Measurements from ENCODE around the gene ADAMTS3.

Gene ADAMTS3

DNA sequence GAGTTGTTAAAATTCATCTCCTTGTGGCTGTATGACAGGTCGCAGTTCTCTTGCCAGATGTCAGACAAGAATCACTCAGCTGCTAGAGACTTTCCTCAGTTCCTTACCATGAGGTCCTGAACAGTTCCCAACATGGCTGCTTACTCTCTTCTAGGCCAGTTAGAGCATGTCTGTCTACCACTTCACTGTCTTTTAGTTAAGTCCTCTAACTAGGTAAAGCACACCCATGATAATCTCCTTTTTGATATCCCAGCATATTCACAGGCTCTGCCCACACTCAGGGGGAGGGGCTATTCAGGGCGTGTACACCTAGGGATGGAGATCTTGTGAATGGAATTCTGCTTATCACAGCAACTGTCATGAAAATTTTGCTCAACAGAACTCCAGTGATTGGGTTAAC lies 190.1 kb downstream of the ADAMTS3 start:
- H3K27me3 ChIP-seq (ENCODE audit: control insufficient read depth in 1 of 2, insufficient read depth in 2 of 2, low read length in 2 of 2): no peaks in the 10 kb centered on the region
- H3K9me3 ChIP-seq (ENCODE audit: control insufficient read depth in 2 of 2, low read length in 2 of 2): no peaks in the 10 kb centered on the region
- no peak overlapping the region for H3K27ac ChIP-seq (ENCODE audit: low read length)
- H3K4me3 ChIP-seq (ENCODE audit: low read length in 2 of 2): no peak overlapping the region
- H3K9ac ChIP-seq (ENCODE audit: low read length in 2 of 2): no peak overlapping the region
- H3K36me3 ChIP-seq (ENCODE audit: control insufficient read depth in 2 of 2, insufficient read depth in 2 of 2, low read length in 2 of 2): no peaks in the 10 kb centered on the region
- no peaks in the 10 kb centered on the region for H3K4me1 ChIP-seq (ENCODE audit: control insufficient read depth, insufficient read depth, low read length)

GRCh38 chr4:72377491-72378194 lies 191.4 kb downstream of the ADAMTS3 start:
- H3K4me3 ChIP-seq (ENCODE audit: low read length in 2 of 2): no peak overlapping the region
- no peaks in the 10 kb centered on the region for H3K36me3 ChIP-seq (ENCODE audit: control insufficient read depth in 2 of 2, insufficient read depth in 2 of 2, low read length in 2 of 2)
- H3K27ac ChIP-seq (ENCODE audit: low read length): no peak overlapping the region
- no peaks in the 10 kb centered on the region for H3K27me3 ChIP-seq (ENCODE audit: control insufficient read depth in 1 of 2, insufficient read depth in 2 of 2, low read length in 2 of 2)
- no peak overlapping the region for H3K9ac ChIP-seq (ENCODE audit: low read length in 2 of 2)
- H3K9me3 ChIP-seq (ENCODE audit: control insufficient read depth in 2 of 2, low read length in 2 of 2): no peaks in the 10 kb centered on the region
- no peaks in the 10 kb centered on the region for H3K4me1 ChIP-seq (ENCODE audit: control insufficient read depth, insufficient read depth, low read length)

GRCh38 chr4:72376901-72377300 lies 192.1 kb downstream of the ADAMTS3 start:
- H3K36me3 ChIP-seq (ENCODE audit: control insufficient read depth in 2 of 2, insufficient read depth in 2 of 2, low read length in 2 of 2): no peaks in the 10 kb centered on the region
- H3K27ac ChIP-seq (ENCODE audit: low read length): no peak overlapping the region
- no peaks in the 10 kb centered on the region for H3K27me3 ChIP-seq (ENCODE audit: control insufficient read depth in 1 of 2, insufficient read depth in 2 of 2, low read length in 2 of 2)
- H3K9ac ChIP-seq (ENCODE audit: low read length in 2 of 2): no peak overlapping the region
- H3K9me3 ChIP-seq (ENCODE audit: control insufficient read depth in 2 of 2, low read length in 2 of 2): no peaks in the 10 kb centered on the region
- H3K4me1 ChIP-seq (ENCODE audit: control insufficient read depth, insufficient read depth, low read length): no peaks in the 10 kb centered on the region
- no peak overlapping the region for H3K4me3 ChIP-seq (ENCODE audit: low read length in 2 of 2)

DNA sequence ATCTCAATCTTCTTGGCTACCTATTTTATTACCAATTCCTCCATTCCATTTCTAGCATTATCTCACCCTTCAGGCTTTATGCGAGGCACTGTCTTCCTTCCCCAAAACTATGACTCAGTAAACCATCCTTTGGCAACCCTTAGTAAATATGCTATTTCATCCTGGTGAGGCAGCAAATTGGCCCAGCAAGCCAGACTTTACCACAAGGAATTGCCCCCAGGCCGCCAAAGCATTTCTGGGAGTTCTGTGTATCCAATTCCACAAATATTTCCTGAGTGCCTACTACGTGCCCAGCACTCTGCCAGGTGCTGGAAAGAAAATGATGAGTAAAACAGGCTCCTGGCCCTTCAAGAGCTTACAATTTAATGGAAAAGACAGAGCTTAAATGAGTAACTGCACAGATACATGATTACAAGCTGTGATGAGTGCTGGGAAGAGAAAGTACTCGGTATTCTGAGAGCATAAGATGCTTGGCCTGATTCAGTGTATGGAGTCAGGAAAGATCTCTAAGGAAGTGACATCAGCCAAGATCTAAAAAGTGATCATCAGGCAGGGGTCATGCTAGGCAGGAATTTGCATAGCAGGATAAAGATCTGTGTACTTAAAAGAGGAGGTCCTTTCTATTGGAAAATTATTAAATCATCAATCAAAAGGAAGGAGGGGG lies 193.8 kb downstream of the ADAMTS3 start:
- Histone ChIP-seq H3K9me3 (ENCODE audit: control insufficient read depth in 2 of 2, low read length in 2 of 2) (no peaks in the 10 kb centered on the region), H3K4me1 (ENCODE audit: control insufficient read depth, insufficient read depth, low read length) (no peaks in the 10 kb centered on the region), H3K4me3 (ENCODE audit: low read length in 2 of 2) (no peak overlapping the region), H3K36me3 (ENCODE audit: control insufficient read depth in 2 of 2, insufficient read depth in 2 of 2, low read length in 2 of 2) (no peaks in the 10 kb centered on the region), H3K27me3 (ENCODE audit: control insufficient read depth in 1 of 2, insufficient read depth in 2 of 2, low read length in 2 of 2) (no peaks in the 10 kb centered on the region), H3K27ac (ENCODE audit: low read length) (no peak overlapping the region), H3K9ac (ENCODE audit: low read length in 2 of 2) (no peak overlapping the region)

DNA sequence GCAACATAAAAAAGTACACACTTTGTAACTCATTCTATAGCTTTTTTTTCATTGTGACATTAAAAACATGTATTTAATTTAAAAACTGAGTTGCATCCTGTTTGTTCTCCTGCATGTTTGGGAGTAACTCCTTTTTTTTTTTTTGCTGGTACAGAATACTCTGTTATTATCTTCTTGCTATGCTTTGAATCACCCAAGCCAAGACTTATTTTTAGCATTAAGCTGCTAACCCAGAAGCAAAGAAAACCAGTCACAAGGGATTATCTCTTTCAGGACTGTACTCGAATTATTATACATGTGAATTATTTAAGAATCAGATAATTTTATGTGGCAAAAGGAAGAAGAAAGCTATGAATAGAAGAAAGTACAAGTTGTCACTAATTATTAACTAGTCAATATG lies 194.9 kb downstream of the ADAMTS3 start:
- no peaks in the 10 kb centered on the region for H3K4me1 ChIP-seq (ENCODE audit: control insufficient read depth, insufficient read depth, low read length)
- H3K4me3 ChIP-seq (ENCODE audit: low read length in 2 of 2): no peak overlapping the region
- no peaks in the 10 kb centered on the region for H3K36me3 ChIP-seq (ENCODE audit: control insufficient read depth in 2 of 2, insufficient read depth in 2 of 2, low read length in 2 of 2)
- H3K9me3 ChIP-seq (ENCODE audit: control insufficient read depth in 2 of 2, low read length in 2 of 2): no peaks in the 10 kb centered on the region
- H3K9ac ChIP-seq (ENCODE audit: low read length in 2 of 2): no peak overlapping the region
- H3K27ac ChIP-seq (ENCODE audit: low read length): no peak overlapping the region
- H3K27me3 ChIP-seq (ENCODE audit: control insufficient read depth in 1 of 2, insufficient read depth in 2 of 2, low read length in 2 of 2): no peaks in the 10 kb centered on the region

DNA sequence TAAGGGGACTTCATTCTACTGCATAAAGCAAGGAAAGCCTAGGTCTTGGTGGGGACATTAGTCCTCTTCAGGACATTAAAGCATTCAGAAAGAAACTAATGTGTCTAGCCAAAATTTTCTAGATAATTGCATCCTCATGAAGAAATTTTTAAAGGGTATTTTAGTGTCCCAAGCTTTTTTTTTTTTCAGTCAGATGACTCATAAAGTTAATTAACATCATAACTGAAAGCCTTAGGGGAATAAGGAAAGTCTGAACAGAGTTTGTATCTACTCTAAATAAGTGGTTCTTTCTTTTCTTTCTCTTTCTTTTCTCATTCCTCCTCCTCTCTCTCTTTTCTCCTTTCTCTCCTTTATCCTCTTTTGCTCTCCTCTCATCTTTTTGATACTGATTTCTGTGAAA lies 202.4 kb downstream of the ADAMTS3 start:
- Histone ChIP-seq H3K9me3 (ENCODE audit: control insufficient read depth in 2 of 2, low read length in 2 of 2) (no peaks in the 10 kb centered on the region), H3K4me1 (ENCODE audit: control insufficient read depth, insufficient read depth, low read length) (no peaks in the 10 kb centered on the region), H3K9ac (ENCODE audit: low read length in 2 of 2) (no peak overlapping the region), H3K4me3 (ENCODE audit: low read length in 2 of 2) (no peak overlapping the region), H3K27me3 (ENCODE audit: control insufficient read depth in 1 of 2, insufficient read depth in 2 of 2, low read length in 2 of 2) (no peaks in the 10 kb centered on the region), H3K27ac (ENCODE audit: low read length) (no peak overlapping the region), H3K36me3 (ENCODE audit: control insufficient read depth in 2 of 2, insufficient read depth in 2 of 2, low read length in 2 of 2) (no peaks in the 10 kb centered on the region)

DNA sequence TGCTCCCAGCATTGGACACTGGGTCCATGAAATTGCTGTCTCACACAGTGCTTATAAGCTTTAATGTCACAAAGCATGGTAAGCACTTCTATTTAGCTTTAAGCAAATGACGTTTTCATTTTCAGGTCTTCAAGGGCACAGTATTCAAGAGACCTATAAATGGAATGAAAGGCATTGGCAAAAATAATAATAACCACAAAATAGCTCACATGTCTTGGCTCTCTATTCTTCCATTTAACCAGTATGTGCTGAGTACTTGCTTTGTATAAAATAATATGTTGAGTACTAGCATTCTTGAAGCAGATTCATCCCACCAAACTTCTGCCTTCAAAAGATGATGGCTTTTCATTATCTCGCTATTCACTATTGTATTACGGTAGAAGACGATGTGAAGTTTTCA lies 203.0 kb downstream of the ADAMTS3 start:
- Histone ChIP-seq H3K9ac (ENCODE audit: low read length in 2 of 2) (no peak overlapping the region), H3K4me1 (ENCODE audit: control insufficient read depth, insufficient read depth, low read length) (no peaks in the 10 kb centered on the region), H3K4me3 (ENCODE audit: low read length in 2 of 2) (no peak overlapping the region), H3K27ac (ENCODE audit: low read length) (no peak overlapping the region), H3K27me3 (ENCODE audit: control insufficient read depth in 1 of 2, insufficient read depth in 2 of 2, low read length in 2 of 2) (no peaks in the 10 kb centered on the region), H3K36me3 (ENCODE audit: control insufficient read depth in 2 of 2, insufficient read depth in 2 of 2, low read length in 2 of 2) (no peaks in the 10 kb centered on the region), H3K9me3 (ENCODE audit: control insufficient read depth in 2 of 2, low read length in 2 of 2) (no peaks in the 10 kb centered on the region)

DNA sequence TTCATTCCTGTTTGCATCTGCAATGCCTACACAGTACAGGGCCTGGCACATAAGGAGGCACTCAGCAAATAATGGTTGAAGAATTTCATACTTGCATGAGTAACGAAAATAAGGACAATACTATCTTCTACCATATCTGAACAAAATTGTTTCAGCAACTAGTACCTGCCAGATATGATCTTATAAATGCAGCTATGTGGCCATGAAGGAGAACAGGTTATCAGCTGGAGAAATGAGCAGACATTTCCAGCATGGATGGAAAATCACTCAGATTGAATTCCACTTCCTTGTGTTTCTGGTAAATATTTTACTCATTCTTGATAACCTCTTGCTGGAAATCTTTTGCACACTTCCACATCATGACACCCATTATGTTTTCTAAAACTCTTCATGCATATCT lies 204.0 kb downstream of the ADAMTS3 start:
- no peaks in the 10 kb centered on the region for H3K36me3 ChIP-seq (ENCODE audit: control insufficient read depth in 2 of 2, insufficient read depth in 2 of 2, low read length in 2 of 2)
- no peaks in the 10 kb centered on the region for H3K27me3 ChIP-seq (ENCODE audit: control insufficient read depth in 1 of 2, insufficient read depth in 2 of 2, low read length in 2 of 2)
- H3K4me1 ChIP-seq (ENCODE audit: control insufficient read depth, insufficient read depth, low read length): no peaks in the 10 kb centered on the region
- no peaks in the 10 kb centered on the region for H3K9me3 ChIP-seq (ENCODE audit: control insufficient read depth in 2 of 2, low read length in 2 of 2)
- no peak overlapping the region for H3K27ac ChIP-seq (ENCODE audit: low read length)
- H3K4me3 ChIP-seq (ENCODE audit: low read length in 2 of 2): no peak overlapping the region
- no peak overlapping the region for H3K9ac ChIP-seq (ENCODE audit: low read length in 2 of 2)

DNA sequence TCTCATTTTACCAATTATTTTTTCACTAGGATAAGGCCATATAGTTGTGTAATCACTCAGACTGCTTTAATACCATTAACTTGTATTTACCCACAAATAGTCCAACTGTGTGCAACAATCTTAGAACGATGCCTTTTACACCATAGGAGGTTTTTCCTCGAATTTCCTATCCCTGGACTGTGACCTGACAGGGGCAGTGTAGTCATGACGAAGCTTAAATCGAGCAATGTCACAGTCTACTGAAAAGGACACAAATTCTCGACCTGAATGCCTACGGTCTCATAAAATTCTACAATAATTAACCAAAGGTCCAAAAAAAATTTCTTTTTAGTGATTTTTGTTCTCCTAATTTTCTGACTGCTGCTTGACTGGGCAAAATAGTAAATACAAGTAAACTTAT lies 208.9 kb downstream of the ADAMTS3 start:
- no peaks in the 10 kb centered on the region for H3K4me1 ChIP-seq (ENCODE audit: control insufficient read depth, insufficient read depth, low read length)
- no peaks in the 10 kb centered on the region for H3K36me3 ChIP-seq (ENCODE audit: control insufficient read depth in 2 of 2, insufficient read depth in 2 of 2, low read length in 2 of 2)
- H3K9me3 ChIP-seq (ENCODE audit: control insufficient read depth in 2 of 2, low read length in 2 of 2): no peaks in the 10 kb centered on the region
- no peak overlapping the region for H3K27ac ChIP-seq (ENCODE audit: low read length)
- H3K27me3 ChIP-seq (ENCODE audit: control insufficient read depth in 1 of 2, insufficient read depth in 2 of 2, low read length in 2 of 2): no peaks in the 10 kb centered on the region
- no peak overlapping the region for H3K9ac ChIP-seq (ENCODE audit: low read length in 2 of 2)
- no peak overlapping the region for H3K4me3 ChIP-seq (ENCODE audit: low read length in 2 of 2)

DNA sequence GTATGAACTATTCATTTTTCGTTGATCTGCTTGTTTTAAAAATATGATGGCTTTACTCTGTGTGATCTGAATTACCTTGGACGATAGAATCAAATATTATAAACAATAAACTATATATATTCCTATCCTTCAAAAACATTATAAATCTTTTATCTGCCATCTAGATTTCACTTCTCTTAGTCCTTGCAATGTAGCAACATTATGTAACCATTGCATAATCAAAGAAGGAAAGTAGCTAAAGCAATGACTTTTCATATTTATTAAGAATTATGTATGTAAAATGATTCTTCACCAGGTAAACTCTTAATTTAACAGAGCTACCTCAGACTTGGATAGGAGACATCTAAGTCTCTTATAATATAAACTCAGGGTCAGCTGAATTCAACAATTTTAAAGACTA lies 210.5 kb downstream of the ADAMTS3 start:
- Histone ChIP-seq H3K27ac (ENCODE audit: low read length) (no peak overlapping the region), H3K9ac (ENCODE audit: low read length in 2 of 2) (no peak overlapping the region), H3K36me3 (ENCODE audit: control insufficient read depth in 2 of 2, insufficient read depth in 2 of 2, low read length in 2 of 2) (no peaks in the 10 kb centered on the region), H3K4me1 (ENCODE audit: control insufficient read depth, insufficient read depth, low read length) (no peaks in the 10 kb centered on the region), H3K27me3 (ENCODE audit: control insufficient read depth in 1 of 2, insufficient read depth in 2 of 2, low read length in 2 of 2) (no peaks in the 10 kb centered on the region), H3K9me3 (ENCODE audit: control insufficient read depth in 2 of 2, low read length in 2 of 2) (no peaks in the 10 kb centered on the region), H3K4me3 (ENCODE audit: low read length in 2 of 2) (no peak overlapping the region)

GRCh38 chr4:72357908-72358307 lies 211.1 kb downstream of the ADAMTS3 start:
- no peaks in the 10 kb centered on the region for H3K4me1 ChIP-seq (ENCODE audit: control insufficient read depth, insufficient read depth, low read length)
- H3K27ac ChIP-seq (ENCODE audit: low read length): no peak overlapping the region
- H3K36me3 ChIP-seq (ENCODE audit: control insufficient read depth in 2 of 2, insufficient read depth in 2 of 2, low read length in 2 of 2): no peaks in the 10 kb centered on the region
- H3K9ac ChIP-seq (ENCODE audit: low read length in 2 of 2): no peak overlapping the region
- no peak overlapping the region for H3K4me3 ChIP-seq (ENCODE audit: low read length in 2 of 2)
- H3K27me3 ChIP-seq (ENCODE audit: control insufficient read depth in 1 of 2, insufficient read depth in 2 of 2, low read length in 2 of 2): no peaks in the 10 kb centered on the region
- H3K9me3 ChIP-seq (ENCODE audit: control insufficient read depth in 2 of 2, low read length in 2 of 2): no peaks in the 10 kb centered on the region
